K562 (cell line): ENCODE results near the gene FAM83D. TPM values are rescaled to one million over a fixed set of nuclear protein-coding genes. Genes with fewer than 3 reads are reported as not detected.
A peak's percentile ranks its signal among the peaks of the same experiment; 100 is the strongest.

Experiments used
- AFF4 ChIP-seq: sonication (generic); formaldehyde crosslinking; IDR thresholded peaks from 2 replicates; pipeline ENCODE4 v1.8.0; 2023; ENCODE audit warnings: mild to moderate bottlenecking, missing genetic modification reagents
- ARID2 ChIP-seq: fragments of 450-650 bp; IDR thresholded peaks from 2 replicates; pipeline ENCODE4 v1.6.1; 2017; ENCODE audit warnings: antibody characterized with exemption, mild to moderate bottlenecking
- BRD9 ChIP-seq: fragments of 450-650 bp; IDR thresholded peaks from 2 replicates; pipeline ENCODE4 v1.6.1; 2018; ENCODE audit warnings: low read depth; ENCODE audit not compliant: partially characterized antibody
- CBX3 ChIP-seq, 2 experiments: IDR thresholded peaks; 1 replicate in 1 of 2; 2 replicates in 1 of 2; pipeline ENCODE4 v1.6.1; 2012; ENCODE audit warnings: inconsistent platforms in 2 of 2, low read length in 2 of 2, borderline replicate concordance in 1 of 2, control low read depth in 1 of 2
- EGR1 ChIP-seq: fragments of 450-650 bp; conservative IDR thresholded peaks from 2 replicates; pipeline ENCODE4 v1.6.1; 2017; ENCODE audit warnings: mild to moderate bottlenecking
- ELF1 ChIP-seq: fragments of 200-800 bp; sonication (Bioruptor generic); IDR thresholded peaks from 2 replicates; pipeline ENCODE4 v1.6.1; 2016; ENCODE audit warnings: missing genetic modification characterization, missing compliant biosample characterization
- HMG20B ChIP-seq: fragments of 250-450 bp; sonication (Bioruptor Pico); IDR thresholded peaks from 2 replicates; pipeline ENCODE4 v1.5.0; 2021; ENCODE audit warnings: mild to moderate bottlenecking
- JUND ChIP-seq, 2 experiments: IDR thresholded peaks; 2 replicates in 1 of 2; 3 replicates in 1 of 2; pipeline ENCODE4 v1.6.1; 2011; ENCODE audit warnings: borderline replicate concordance in 2 of 2, low read depth in 2 of 2, low read length in 2 of 2, improper control_type of control experiment in 1 of 2, missing biosample characterization in 1 of 2, missing genetic modification characterization in 1 of 2, missing genetic modification reagents in 1 of 2
- NCOA2 ChIP-seq, 2 experiments: fragments of 450-650 bp; IDR thresholded peaks; 2 replicates each; pipeline ENCODE4 v1.6.1; 2018; ENCODE audit warnings: mild to moderate bottlenecking in 2 of 2, moderate library complexity in 1 of 2; ENCODE audit not compliant: partially characterized antibody in 2 of 2
- PHB ChIP-seq: fragments of 250-450 bp; sonication (Bioruptor Pico); IDR thresholded peaks from 2 replicates; pipeline ENCODE4 v1.5.0; 2021
- POLR2H ChIP-seq: IDR thresholded peaks from 2 replicates; pipeline ENCODE4 v1.6.1; 2016; ENCODE audit warnings: missing genetic modification characterization, low read depth, mild to moderate bottlenecking, control low read depth, missing compliant biosample characterization, moderate library complexity
- POU5F1 ChIP-seq: fragments of 150-350 bp; IDR thresholded peaks from 2 replicates; pipeline ENCODE4 v1.6.1; 2014; ENCODE audit warnings: borderline replicate concordance, low read length, low read depth, mild to moderate bottlenecking; ENCODE audit not compliant: partially characterized antibody
- RB1 ChIP-seq: fragments of 450-650 bp; IDR thresholded peaks from 2 replicates; pipeline ENCODE4 v1.6.1; 2017; ENCODE audit warnings: low read depth, mild to moderate bottlenecking
- SRSF7 ChIP-seq: fragments of 200-400 bp; formaldehyde crosslinking; optimal IDR thresholded peaks from 2 replicates; pipeline ENCODE3; 2017; ENCODE audit warnings: mild to moderate bottlenecking, low read depth, low read length
- VEZF1 ChIP-seq: fragments of 200-800 bp; sonication (Bioruptor generic); IDR thresholded peaks from 2 replicates; pipeline ENCODE4 v1.6.1; 2017; ENCODE audit warnings: missing genetic modification characterization, missing compliant biosample characterization
- YY1 ChIP-seq, 3 experiments: IDR thresholded peaks; 2 replicates each; pipeline ENCODE4 v1.6.1; 2011; ENCODE audit warnings: low read length in 2 of 3, mild to moderate bottlenecking in 2 of 3, moderate library complexity in 2 of 3, borderline replicate concordance in 1 of 3, control low read depth in 1 of 3, low read depth in 1 of 3; ENCODE audit not compliant: insufficient read depth in 3 of 3, insufficient replicate concordance in 2 of 3, control insufficient read depth in 1 of 3, insufficient read length in 1 of 3; ENCODE audit errors: extremely low read depth in 1 of 3
- polyA plus RNA-seq, 8 experiments: library from polyadenylated mRNA; depleted of rRNA in 4 of 8; stranded (reverse) in 5 of 8; unstranded in 3 of 8; fragments of >200 nt; fragmentation: Nextera tagmentation in 2 of 8; fragmentation: Illumina TruSeq in 1 of 8; extraction: Ambion mirVana in 2 of 8; extraction: Trizol in 1 of 8; gene quantifications; 2 replicates each; pipeline versions ENCODE4 v1.2.1 to v1.2.3, GENCODE V29; 2011 to 2014; ENCODE audit warnings: inconsistent platforms in 1 of 8, missing spikeins in 1 of 8
- total RNA-seq, 7 experiments: library from RNA; depleted of rRNA in 6 of 7; stranded (reverse); fragments of >200 nt in 6 of 7; fragmentation: Illumina TruSeq in 2 of 7; extraction: Trizol in 2 of 7; gene quantifications; 2 replicates each; pipeline versions ENCODE4 v1.2.1 to v1.2.3, GENCODE V29; 2011 to 2021; ENCODE audit warnings: low replicate concordance in 1 of 7

Gene FAM83D
- total and polyA plus RNA-seq, 9 of the 15 experiments (the other 6 are each of a cell fraction or from before 2014, with no cell fraction given) = 8.2 to 66.1 (median 43.5) TPM

- TF ChIP-seq AFF4 (0 out of 2 replicates have a peak, but pooled peaks have one; percentile 41), JUND (IDR thresholded peaks at IDR 0.05; ENCODE audit: borderline replicate concordance, low read depth, low read length) (0 out of 2 replicates have a peak, but pooled peaks have one; percentile 28), JUND (tag; IDR thresholded peaks at IDR 0.05; ENCODE audit: borderline replicate concordance, low read depth, low read length) (no peak), ELF1 (tag) (no peak), CBX3 (IDR thresholded peaks at IDR 0.05; ENCODE audit: borderline replicate concordance in 1 of 2, low read length in 2 of 2) (no peak), SRSF7 (no peak), HMG20B (CRISPR knock-in tag) (no peak), ARID2 (peak; percentile 61; the same call in 1 of the 2 replicates), RB1 (peak; percentile 60; the same call in 1 of the 2 replicates), VEZF1 (CRISPR knock-in tag) (no peak; the same call in 1 of the 2 replicates), EGR1 (0 out of 2 replicates have a peak, but pooled peaks have one; percentile 19), POLR2H (tag) (no peak), BRD9 (no peak), PHB (CRISPR knock-in tag) (no peak), YY1 (IDR thresholded peaks at IDR 0.05; ENCODE audit: borderline replicate concordance in 1 of 3, control insufficient read depth in 1 of 3, extremely low read depth in 1 of 3, insufficient read depth in 3 of 3, insufficient read length in 1 of 3, insufficient replicate concordance in 2 of 3, low read depth in 1 of 3, low read length in 2 of 3) (peak in 1 of 3 experiments; percentile 20), POU5F1 (no peak), NCOA2 (IDR thresholded peaks at IDR 0.05; ENCODE audit: partially characterized antibody in 2 of 2) (no peak)
Observed at GRCh38 chr20:38893565-38894090, 32.6 kb upstream of the FAM83D start (continued).
